ENCODE results near the gene PCNX1. TPM values are rescaled to one million over a fixed set of nuclear protein-coding genes. Genes with fewer than 3 reads are reported as not detected.

PCNX1 gene
- total and polyA plus RNA-seq, 9 of the 15 experiments (the other 6 are each of a cell fraction or from before 2014, with no cell fraction given) = 0.30 to 4.5 (median 2.3) TPM

DNA sequence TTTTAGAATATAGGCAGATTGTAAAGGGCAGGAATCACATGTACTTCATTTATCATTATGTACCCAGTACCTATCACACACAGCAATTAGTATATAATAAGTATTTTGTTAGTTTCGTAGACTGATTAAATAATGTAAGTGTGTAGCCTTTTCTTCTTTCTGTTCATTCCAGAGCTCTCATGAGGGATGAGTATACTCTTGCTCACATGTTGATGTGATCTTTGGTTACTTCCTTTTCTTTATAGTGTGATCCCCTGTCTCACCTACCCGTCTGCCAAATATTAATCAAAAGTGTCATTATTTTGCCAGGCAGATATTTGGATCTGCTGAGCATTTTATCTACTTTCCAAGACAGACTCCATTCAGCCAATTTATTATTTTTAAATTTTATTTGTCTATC is 156.1 kb downstream of the PCNX1 start (continued):
- TF ChIP-seq, protein P1, sequence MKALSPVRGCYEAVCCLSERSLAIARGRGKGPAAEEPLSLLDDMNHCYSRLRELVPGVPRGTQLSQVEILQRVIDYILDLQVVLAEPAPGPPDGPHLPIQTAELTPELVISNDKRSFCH (CRISPR knock-in tag; IDR thresholded peaks at IDR 0.05) = no peak
- TF ChIP-seq, protein P1 (tag; IDR thresholded peaks at IDR 0.05) = no peak
- TF ChIP-seq CBX1 (IDR thresholded peaks at IDR 0.05; ENCODE audit: low read depth) = no peak
- TF ChIP-seq, protein P2, sequence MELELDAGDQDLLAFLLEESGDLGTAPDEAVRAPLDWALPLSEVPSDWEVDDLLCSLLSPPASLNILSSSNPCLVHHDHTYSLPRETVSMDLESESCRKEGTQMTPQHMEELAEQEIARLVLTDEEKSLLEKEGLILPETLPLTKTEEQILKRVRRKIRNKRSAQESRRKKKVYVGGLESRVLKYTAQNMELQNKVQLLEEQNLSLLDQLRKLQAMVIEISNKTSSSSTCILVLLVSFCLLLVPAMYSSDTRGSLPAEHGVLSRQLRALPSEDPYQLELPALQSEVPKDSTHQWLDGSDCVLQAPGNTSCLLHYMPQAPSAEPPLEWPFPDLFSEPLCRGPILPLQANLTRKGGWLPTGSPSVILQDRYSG (tag; conservative IDR thresholded peaks at IDR 0.05; ENCODE audit: low read depth) = no peak
- TF ChIP-seq, protein P3, sequence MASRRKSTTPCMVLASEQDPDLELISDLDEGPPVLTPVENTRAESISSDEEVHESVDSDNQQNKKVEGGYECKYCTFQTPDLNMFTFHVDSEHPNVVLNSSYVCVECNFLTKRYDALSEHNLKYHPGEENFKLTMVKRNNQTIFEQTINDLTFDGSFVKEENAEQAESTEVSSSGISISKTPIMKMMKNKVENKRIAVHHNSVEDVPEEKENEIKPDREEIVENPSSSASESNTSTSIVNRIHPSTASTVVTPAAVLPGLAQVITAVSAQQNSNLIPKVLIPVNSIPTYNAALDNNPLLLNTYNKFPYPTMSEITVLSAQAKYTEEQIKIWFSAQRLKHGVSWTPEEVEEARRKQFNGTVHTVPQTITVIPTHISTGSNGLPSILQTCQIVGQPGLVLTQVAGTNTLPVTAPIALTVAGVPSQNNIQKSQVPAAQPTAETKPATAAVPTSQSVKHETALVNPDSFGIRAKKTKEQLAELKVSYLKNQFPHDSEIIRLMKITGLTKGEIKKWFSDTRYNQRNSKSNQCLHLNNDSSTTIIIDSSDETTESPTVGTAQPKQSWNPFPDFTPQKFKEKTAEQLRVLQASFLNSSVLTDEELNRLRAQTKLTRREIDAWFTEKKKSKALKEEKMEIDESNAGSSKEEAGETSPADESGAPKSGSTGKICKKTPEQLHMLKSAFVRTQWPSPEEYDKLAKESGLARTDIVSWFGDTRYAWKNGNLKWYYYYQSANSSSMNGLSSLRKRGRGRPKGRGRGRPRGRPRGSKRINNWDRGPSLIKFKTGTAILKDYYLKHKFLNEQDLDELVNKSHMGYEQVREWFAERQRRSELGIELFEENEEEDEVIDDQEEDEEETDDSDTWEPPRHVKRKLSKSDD (conservative IDR thresholded peaks at IDR 0.05; ENCODE audit: low read length) = no peak
- TF ChIP-seq, protein P4, sequence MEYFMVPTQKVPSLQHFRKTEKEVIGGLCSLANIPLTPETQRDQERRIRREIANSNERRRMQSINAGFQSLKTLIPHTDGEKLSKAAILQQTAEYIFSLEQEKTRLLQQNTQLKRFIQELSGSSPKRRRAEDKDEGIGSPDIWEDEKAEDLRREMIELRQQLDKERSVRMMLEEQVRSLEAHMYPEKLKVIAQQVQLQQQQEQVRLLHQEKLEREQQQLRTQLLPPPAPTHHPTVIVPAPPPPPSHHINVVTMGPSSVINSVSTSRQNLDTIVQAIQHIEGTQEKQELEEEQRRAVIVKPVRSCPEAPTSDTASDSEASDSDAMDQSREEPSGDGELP (CRISPR knock-in tag; IDR thresholded peaks at IDR 0.05; ENCODE audit: borderline replicate concordance) = no peak
- TF ChIP-seq ZNF174 (CRISPR knock-in tag; IDR thresholded peaks at IDR 0.05) = no peak
- TF ChIP-seq ZC3H4 (CRISPR knock-in tag; IDR thresholded peaks at IDR 0.05; ENCODE audit: borderline replicate concordance) = no peak
- no peak for TF ChIP-seq SRSF3 (IDR thresholded peaks at IDR 0.05; ENCODE audit: insufficient read depth, low read length)
- TF ChIP-seq MTA2 (IDR thresholded peaks at IDR 0.05; ENCODE audit: low read depth) = no peak
